Mammary epithelial cell (primary cell): ENCODE results near the gene LMOD2.

Source experiments
- CTCF ChIP-seq, 2 donors: IDR thresholded peaks in 1 of 2; conservative IDR thresholded peaks in 1 of 2; 2 replicates each; pipeline ENCODE4 v1.5.1; 2011 to 2012; ENCODE audit warnings: inconsistent platforms in 2 of 2, low read length in 2 of 2, mild to moderate bottlenecking in 2 of 2, control low read depth in 1 of 2, low read depth in 1 of 2; ENCODE audit not compliant: insufficient read depth in 1 of 2; ENCODE audit errors: extremely low read depth in 1 of 2
- EZH2 ChIP-seq: IDR thresholded peaks from 2 replicates; pipeline ENCODE4 v1.6.1; 2012; ENCODE audit warnings: low read length, inconsistent platforms, borderline replicate concordance

- TF ChIP-seq EZH2, result no peak
- TF ChIP-seq CTCF (conservative IDR thresholded peaks at IDR 0.05 in 1 of 2, IDR thresholded peaks at IDR 0.05 in 1 of 2; ENCODE audit: extremely low read depth in 1 of 2, insufficient read depth in 1 of 2, low read depth in 1 of 2, low read length in 2 of 2), result no peak
These were observed 1.1 kb downstream of the LMOD2 start for GRCh38 chr7:123656544-123657303.
